HG03064 (cell line): ENCODE results near the gene CNTN5.

Experiments
- ATAC-seq: cut with Tn5 transposase; IDR thresholded peaks from one replicate; pipeline ENCODE4 v1.9.1; 2021; ENCODE audit warnings: low read depth; ENCODE audit not compliant: unreplicated experiment

Gene CNTN5

GRCh38 chr11:99585606-99586005, 564.9 kb downstream of the CNTN5 start:
- ATAC-seq, result no peak

- no peak for ATAC-seq
Observed at GRCh38 chr11:99589771-99590170, 569.0 kb downstream of the CNTN5 start.

GRCh38 chr11:99592266-99592665, 571.5 kb downstream of the CNTN5 start:
- no peak for ATAC-seq

GRCh38 chr11:99593197-99593596, 572.4 kb downstream of the CNTN5 start:
- no peak for ATAC-seq

- ATAC-seq, result no peak
Observed at GRCh38 chr11:99601179-99601578, 580.4 kb downstream of the CNTN5 start.

- no peak for ATAC-seq
Observed at GRCh38 chr11:99614352-99614751, 593.6 kb downstream of the CNTN5 start.

- no peak for ATAC-seq
Observed at GRCh38 chr11:99630629-99631028, 609.9 kb downstream of the CNTN5 start.

GRCh38 chr11:99631618-99632017, 610.9 kb downstream of the CNTN5 start:
- ATAC-seq, result no peak

- no peak for ATAC-seq
Observed at GRCh38 chr11:99632969-99633368, 612.2 kb downstream of the CNTN5 start.

- no peak for ATAC-seq
Observed at GRCh38 chr11:99634581-99634980, 613.8 kb downstream of the CNTN5 start.

- ATAC-seq, result no peak
Observed at GRCh38 chr11:99638073-99638553, 617.4 kb downstream of the CNTN5 start.

GRCh38 chr11:99640671-99641070, 619.9 kb downstream of the CNTN5 start:
- ATAC-seq, result no peak

- ATAC-seq, result no peak
Observed at GRCh38 chr11:99645934-99646333, 625.2 kb downstream of the CNTN5 start.

- no peak for ATAC-seq
Observed at GRCh38 chr11:99670067-99670676, 649.4 kb downstream of the CNTN5 start.

- ATAC-seq, result no peak
Observed at GRCh38 chr11:99671808-99672409, 651.2 kb downstream of the CNTN5 start.

GRCh38 chr11:99676292-99676691, 655.5 kb downstream of the CNTN5 start:
- ATAC-seq, result no peak

- ATAC-seq, result no peak
Observed at GRCh38 chr11:99682171-99682570, 661.4 kb downstream of the CNTN5 start.

- ATAC-seq, result no peak
Observed at GRCh38 chr11:99682646-99683045, 661.9 kb downstream of the CNTN5 start.

GRCh38 chr11:99683933-99684332, 663.2 kb downstream of the CNTN5 start:
- no peak for ATAC-seq

- ATAC-seq, result no peak
Observed at GRCh38 chr11:99686838-99687237, 666.1 kb downstream of the CNTN5 start.

- no peak for ATAC-seq
Observed at GRCh38 chr11:99687320-99687719, 666.6 kb downstream of the CNTN5 start.

GRCh38 chr11:99693941-99694492, 673.3 kb downstream of the CNTN5 start:
- no peak for ATAC-seq
